SIG-M5 treated with dmso at 0.1 percent for 504 hours (cell line): ENCODE measurements around the gene HLA-DRA.

ENCODE experiments used
- DNase-seq: peaks from one replicate; lab custom pipeline; 2025; ENCODE audit not compliant: unreplicated experiment; lab: John Stamatoyannopoulos, UW

HLA-DRA gene

DNA sequence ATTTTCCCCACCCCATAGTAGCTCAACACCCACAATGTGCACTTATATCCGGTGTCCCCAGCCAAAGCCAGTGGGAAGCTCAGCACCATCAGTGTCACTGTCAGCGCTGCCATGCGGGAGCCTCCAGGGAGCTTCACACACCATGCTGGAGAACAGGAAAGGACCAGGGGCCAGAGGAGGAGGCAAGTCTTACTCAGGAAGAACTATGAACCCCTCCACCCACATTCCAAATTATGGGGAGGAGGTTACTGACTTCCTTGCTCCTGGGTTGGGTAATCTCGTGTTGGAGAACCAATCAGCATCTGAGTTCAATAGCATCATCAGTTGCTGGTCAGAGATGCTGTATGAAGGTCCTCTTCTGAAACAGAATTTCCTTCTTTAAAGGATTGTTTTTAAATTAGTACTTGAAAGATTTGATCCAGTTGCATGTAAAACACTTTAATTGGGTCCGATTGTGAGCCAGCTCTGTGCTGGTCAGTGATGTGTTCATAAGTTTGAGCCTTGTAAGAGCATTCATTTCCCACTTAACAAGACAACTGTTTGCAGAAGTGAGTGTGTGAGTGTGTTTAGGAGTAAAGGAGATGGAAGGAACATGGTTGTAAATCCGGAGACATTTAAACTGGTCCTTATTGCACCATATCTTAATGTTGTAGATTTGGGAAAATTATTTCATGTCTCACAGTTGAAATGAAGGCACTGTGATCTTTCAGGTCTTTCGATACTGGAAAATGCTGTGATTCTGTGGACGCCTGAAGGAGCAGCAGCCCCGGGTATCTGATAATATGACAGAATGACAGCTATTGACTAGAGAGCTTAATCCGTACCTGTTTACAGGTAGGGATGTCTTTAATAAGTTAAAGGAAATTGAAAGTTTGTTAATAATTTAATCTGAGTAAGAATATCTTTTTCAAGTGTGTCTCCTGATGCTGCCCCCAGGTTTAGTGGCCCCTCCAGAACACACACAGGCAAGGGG, 34.0 kb downstream of the HLA-DRA start:
- peak; percentile 3 for DNase-seq

- DNase-seq = no peak
These were observed 35.9 kb downstream of the HLA-DRA start for GRCh38 chr6:32475392-32476206.

DNA sequence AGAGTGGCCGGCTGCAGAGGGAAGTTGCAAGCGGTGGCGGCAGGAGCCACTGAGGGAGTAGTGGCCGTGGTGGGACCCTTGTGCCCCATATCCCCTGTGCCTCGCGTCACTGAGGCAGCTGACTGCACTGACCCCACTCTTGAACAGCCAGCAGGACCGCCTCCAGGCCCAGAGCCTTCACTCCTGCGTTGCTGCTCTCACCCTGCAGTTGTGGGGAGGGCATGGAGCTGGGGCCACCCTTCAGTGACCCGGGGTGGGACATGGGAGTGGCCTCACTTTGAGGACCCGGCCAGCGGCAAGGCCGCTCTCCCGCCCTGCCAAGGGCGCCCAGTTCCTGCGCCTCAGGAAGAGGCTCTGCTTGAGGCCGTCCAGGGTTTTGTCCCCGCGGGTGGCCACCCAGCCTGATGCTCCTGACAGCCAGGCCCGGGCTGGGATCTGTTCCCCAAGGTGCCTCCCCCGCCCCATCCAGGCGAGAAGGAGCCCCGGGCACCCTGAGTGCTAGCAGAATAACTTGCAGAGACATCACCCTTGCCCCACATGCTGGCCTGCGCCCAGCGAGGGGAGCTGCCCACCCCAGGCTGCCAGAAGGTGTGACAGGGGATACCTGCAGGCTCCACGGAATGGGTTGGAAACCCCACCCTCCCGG, 44.4 kb downstream of the HLA-DRA start:
- no peak for DNase-seq

- no peak for DNase-seq
These were observed 44.9 kb downstream of the HLA-DRA start for GRCh38 chr6:32484614-32484998.

DNA sequence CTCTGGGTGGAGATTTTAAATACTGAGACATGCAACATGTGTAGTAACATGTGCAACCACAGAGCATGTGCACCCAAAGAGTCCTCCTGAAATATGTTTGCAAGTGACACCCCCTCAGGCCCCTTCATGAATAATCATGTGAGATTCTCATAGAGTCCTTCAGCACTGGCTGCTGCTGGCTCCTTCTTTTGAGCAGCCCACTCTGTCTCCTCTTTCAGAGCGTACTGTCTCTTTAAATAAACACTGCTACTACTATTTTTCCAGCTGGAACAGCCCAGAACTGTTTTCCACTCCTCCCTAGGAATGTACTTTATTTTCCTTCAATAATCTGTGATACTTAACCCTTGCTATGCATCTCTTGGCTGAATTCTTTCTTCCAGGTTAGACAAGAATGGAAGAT, 48.4 kb downstream of the HLA-DRA start:
- no peak for DNase-seq

- DNase-seq = no peak
These were observed 52.0 kb downstream of the HLA-DRA start for GRCh38 chr6:32491700-32492099.

DNA sequence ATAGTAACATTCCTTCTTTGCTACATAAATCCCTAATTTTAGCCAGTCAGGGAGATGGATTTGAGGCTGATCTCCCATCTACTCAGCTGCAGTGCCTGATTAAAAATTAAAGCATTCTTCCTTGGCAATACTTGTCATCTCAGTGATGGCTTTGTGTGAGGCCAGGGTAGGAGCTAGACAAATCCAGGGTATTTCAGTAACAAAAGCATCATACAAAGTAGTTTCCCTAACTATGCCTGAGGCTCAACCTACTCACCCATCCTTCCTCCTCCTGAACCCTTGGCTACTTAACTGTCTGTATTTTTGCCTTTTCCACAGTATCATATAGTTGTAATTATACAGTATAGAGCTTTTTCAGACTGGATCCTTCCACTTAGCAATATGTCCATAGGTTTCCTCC, 52.7 kb downstream of the HLA-DRA start:
- DNase-seq = no peak
